Measurements from ENCODE around the gene PSEN1.

Gene PSEN1

DNA sequence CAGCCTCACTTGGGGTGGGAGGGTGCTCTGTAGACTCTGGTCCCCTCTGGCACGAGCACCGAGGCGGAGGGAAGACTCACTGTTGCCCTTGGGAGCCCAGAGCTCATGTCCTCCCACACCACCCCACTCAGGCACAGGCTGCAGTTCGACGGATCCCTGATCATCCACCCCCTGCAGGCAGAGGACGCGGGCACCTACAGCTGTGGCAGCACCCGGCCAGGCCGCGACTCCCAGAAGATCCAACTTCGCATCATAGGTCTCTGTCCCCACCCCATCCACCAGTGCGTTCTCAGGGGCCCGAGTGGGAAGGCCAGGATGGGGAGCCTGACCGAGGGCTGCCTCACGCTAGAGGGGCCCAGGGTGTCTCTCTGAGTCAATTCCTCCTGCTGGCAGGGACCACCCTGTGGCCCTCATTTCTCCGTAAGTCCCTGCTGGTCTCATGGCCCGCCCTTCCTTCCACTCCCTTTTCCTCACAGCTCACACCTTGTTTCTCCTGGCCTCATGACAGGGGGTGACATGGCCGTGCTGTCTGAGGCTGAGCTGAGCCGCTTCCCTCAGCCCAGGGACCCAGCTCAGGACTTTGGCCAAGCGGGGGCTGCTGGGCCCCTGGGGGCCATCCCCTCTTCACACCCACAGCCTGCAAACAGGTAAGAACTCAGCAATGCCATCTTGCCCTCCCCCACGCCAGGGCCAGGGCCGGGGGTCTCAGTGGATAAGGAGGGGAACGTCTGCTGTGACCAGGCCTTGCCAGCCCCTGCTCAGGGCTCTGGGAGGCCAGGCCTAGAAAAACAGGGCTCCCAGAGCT is 128.0 kb downstream of the PSEN1 start:
- no peak for DNase-seq (ENCODE audit: extremely low read depth, low read depth)
- TF ChIP-seq, protein P1, sequence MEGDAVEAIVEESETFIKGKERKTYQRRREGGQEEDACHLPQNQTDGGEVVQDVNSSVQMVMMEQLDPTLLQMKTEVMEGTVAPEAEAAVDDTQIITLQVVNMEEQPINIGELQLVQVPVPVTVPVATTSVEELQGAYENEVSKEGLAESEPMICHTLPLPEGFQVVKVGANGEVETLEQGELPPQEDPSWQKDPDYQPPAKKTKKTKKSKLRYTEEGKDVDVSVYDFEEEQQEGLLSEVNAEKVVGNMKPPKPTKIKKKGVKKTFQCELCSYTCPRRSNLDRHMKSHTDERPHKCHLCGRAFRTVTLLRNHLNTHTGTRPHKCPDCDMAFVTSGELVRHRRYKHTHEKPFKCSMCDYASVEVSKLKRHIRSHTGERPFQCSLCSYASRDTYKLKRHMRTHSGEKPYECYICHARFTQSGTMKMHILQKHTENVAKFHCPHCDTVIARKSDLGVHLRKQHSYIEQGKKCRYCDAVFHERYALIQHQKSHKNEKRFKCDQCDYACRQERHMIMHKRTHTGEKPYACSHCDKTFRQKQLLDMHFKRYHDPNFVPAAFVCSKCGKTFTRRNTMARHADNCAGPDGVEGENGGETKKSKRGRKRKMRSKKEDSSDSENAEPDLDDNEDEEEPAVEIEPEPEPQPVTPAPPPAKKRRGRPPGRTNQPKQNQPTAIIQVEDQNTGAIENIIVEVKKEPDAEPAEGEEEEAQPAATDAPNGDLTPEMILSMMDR (IDR thresholded peaks at IDR 0.05; ENCODE audit: low read depth, low read length): no peak

DNA sequence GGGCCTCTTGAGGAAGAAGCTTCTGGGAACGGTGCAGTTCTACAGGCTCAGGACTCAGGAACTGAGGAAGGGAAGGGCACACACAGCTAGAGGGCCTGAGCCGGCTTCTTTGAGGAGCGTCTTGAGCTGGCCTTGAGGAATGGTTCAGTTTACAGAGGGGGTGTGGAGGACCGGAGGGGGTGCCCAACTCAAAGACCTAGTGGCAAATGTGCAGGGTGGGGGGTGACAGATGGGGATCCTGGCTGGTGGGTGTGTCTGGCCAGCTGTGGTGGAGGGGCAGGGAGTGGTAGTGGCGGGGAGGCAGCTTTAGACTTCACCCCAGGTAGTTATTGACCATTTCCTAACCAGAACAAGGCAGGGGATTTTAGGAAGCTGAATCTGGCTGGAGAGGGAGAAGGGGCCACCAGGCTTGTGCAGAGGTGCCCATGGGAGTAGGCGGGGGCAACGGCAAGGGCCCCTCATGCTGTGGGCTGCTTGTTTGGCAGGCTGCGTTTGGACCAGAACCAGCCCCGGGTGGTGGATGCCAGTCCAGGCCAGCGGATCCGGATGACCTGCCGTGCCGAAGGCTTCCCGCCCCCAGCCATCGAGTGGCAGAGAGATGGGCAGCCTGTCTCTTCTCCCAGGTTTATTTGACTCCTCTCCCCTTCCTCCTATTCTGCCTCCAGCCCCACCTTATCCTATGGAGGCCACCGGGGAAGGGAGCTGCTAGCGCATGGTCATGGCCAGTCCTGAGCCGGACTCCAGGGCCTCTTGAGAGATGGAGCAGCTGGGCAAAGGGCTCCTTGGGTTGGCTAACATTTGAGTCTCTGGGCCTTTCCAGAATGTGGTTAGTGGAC is 128.8 kb downstream of the PSEN1 start:
- no peak for DNase-seq (ENCODE audit: extremely low read depth, low read depth)
- TF ChIP-seq, protein P1 (IDR thresholded peaks at IDR 0.05; ENCODE audit: low read depth, low read length): no peak

- DNase-seq (ENCODE audit: extremely low read depth, low read depth): no peak
- TF ChIP-seq, protein P1 (IDR thresholded peaks at IDR 0.05; ENCODE audit: low read depth, low read length): no peak
These were observed 129.4 kb downstream of the PSEN1 start for GRCh38 chr14:73265721-73266046.

DNA sequence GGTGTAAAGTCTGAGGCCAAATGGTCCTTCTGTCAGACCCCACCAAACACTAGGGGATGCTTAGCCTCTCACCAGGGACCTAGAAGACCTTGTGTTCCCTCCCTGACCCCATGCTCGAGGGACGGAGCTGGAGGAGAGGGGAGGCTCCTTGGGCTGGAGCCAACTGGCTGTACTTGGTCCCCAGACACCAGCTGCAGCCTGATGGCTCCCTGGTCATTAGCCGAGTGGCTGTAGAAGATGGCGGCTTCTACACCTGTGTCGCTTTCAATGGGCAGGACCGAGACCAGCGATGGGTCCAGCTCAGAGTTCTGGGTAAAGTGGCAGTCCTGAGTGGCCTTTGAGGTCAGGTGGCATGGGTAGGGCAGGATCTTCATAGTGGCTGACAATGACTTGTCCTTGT is 130.0 kb downstream of the PSEN1 start:
- TF ChIP-seq, protein P1 (IDR thresholded peaks at IDR 0.05; ENCODE audit: low read depth, low read length): no peak

GRCh38 chr14:73267474-73267873 is 131.2 kb downstream of the PSEN1 start:
- TF ChIP-seq, protein P1 (IDR thresholded peaks at IDR 0.05; ENCODE audit: low read depth, low read length): no peak
- DNase-seq (ENCODE audit: extremely low read depth, low read depth): no peak

More for the DNA sequence above, 130.0 kb downstream of the PSEN1 start:
- DNase-seq (ENCODE audit: extremely low read depth, low read depth): no peak

GRCh38 chr14:73269729-73270531 is 133.6 kb downstream of the PSEN1 start:
- DNase-seq (ENCODE audit: extremely low read depth, low read depth): no peak
- TF ChIP-seq, protein P1 (IDR thresholded peaks at IDR 0.05; ENCODE audit: low read depth, low read length): no peak

All from AG09319 (cell line).